H1 (cell line): ENCODE measurements around the gene PIM2. TPM values are rescaled to one million over a fixed set of nuclear protein-coding genes. Genes with fewer than 3 reads are reported as not detected.

ENCODE experiments used
- ASH2L ChIP-seq: fragments of 200-600, 300-600 bp; sonication (generic); IDR thresholded peaks from one replicate; pipeline ENCODE4 v1.7.1; 2017; ENCODE audit warnings: low read length
- CBX5 ChIP-seq: fragments of 300-800, 300-1000 bp; sonication (generic); IDR thresholded peaks from 2 replicates; pipeline ENCODE4 v1.7.1; 2016; ENCODE audit warnings: antibody characterized with exemption, low read length, low read depth
- CHD1 ChIP-seq: IDR thresholded peaks from 2 replicates; pipeline ENCODE4 v1.6.1; 2012; ENCODE audit warnings: low read depth, low read length, improper control_type of control experiment
- EP300 ChIP-seq, 2 experiments: IDR thresholded peaks; 1 replicate in 1 of 2; 2 replicates in 1 of 2; pipeline ENCODE4 v1.6.1; 2011 to 2012; ENCODE audit warnings: low read depth in 2 of 2, low read length in 2 of 2, mild to moderate bottlenecking in 2 of 2, borderline replicate concordance in 1 of 2, inconsistent platforms in 1 of 2, moderate library complexity in 1 of 2
- JUN ChIP-seq: IDR thresholded peaks from 2 replicates; pipeline ENCODE4 v1.6.1; 2011; ENCODE audit warnings: low read depth, mild to moderate bottlenecking, improper control_type of control experiment, low read length
- JUND ChIP-seq: IDR thresholded peaks from 2 replicates; pipeline ENCODE4 v1.6.1; 2011; ENCODE audit warnings: mild to moderate bottlenecking, improper control_type of control experiment, low read length
- PHF8 ChIP-seq: fragments of 200-600 bp; sonication (generic); conservative IDR thresholded peaks from 2 replicates; pipeline ENCODE4 v1.7.1; 2012; ENCODE audit warnings: low read depth, mild to moderate bottlenecking, inconsistent platforms, low read length, moderate library complexity
- POLR2A ChIP-seq, 2 experiments: IDR thresholded peaks; 1 replicate in 1 of 2; 2 replicates in 1 of 2; pipeline ENCODE4 v1.6.1; 2011; ENCODE audit warnings: low read depth in 2 of 2, low read length in 2 of 2, mild to moderate bottlenecking in 2 of 2; ENCODE audit errors: control extremely low read depth in 1 of 2
- RNF2 ChIP-seq: fragments of 200-900, 300-1000 bp; sonication (generic); IDR thresholded peaks from 2 replicates; pipeline ENCODE4 v1.7.1; 2016; ENCODE audit warnings: borderline replicate concordance, low read depth, mild to moderate bottlenecking, antibody characterized with exemption, low read length; ENCODE audit not compliant: poor library complexity, severe bottlenecking; ENCODE audit errors: missing control alignments
- SIN3A ChIP-seq, 2 experiments: IDR thresholded peaks in 1 of 2; conservative IDR thresholded peaks in 1 of 2; 2 replicates each; pipeline ENCODE4 v1.6.1; 2011 to 2012; ENCODE audit warnings: low read length in 2 of 2, improper control_type of control experiment in 1 of 2, low read depth in 1 of 2, mild to moderate bottlenecking in 1 of 2
- SIX5 ChIP-seq: IDR thresholded peaks from 2 replicates; pipeline ENCODE4 v1.6.1; 2011; ENCODE audit warnings: mild to moderate bottlenecking, low read depth, low read length
- SP1 ChIP-seq: IDR thresholded peaks from 2 replicates; pipeline ENCODE4 v1.6.1; 2011; ENCODE audit warnings: low read depth, low read length
- TAF1 ChIP-seq: IDR thresholded peaks from 2 replicates; pipeline ENCODE4 v1.6.1; 2011; ENCODE audit warnings: mild to moderate bottlenecking, low read depth, low read length
- TAF7 ChIP-seq: optimal IDR thresholded peaks from 2 replicates; pipeline ENCODE3; 2011; ENCODE audit warnings: low read depth, mild to moderate bottlenecking, inconsistent platforms, low read length, moderate library complexity, borderline replicate concordance
- TCF12 ChIP-seq: IDR thresholded peaks from 2 replicates; pipeline ENCODE4 v1.6.1; 2011; ENCODE audit warnings: low read depth, mild to moderate bottlenecking, low read length
- polyA plus RNA-seq, 7 experiments: library from polyadenylated mRNA; depleted of rRNA in 3 of 7; stranded (reverse) in 5 of 7; unstranded in 2 of 7; fragments of >200 nt in 5 of 7; fragments of 200-250 nt in 2 of 7; gene quantifications; 1 replicate in 5 of 7; 2 replicates in 1 of 7; 4 replicates in 1 of 7; pipeline versions ENCODE4 v1.2.1 to v1.2.3, GENCODE V29; 2011 to 2013; ENCODE audit warnings: missing spikeins in 2 of 7, mixed read lengths in 2 of 7
- total RNA-seq: library from RNA; stranded (reverse); fragmentation: NEBNext Ultra II Directional; extraction: Animal tissue kit (Norgen Biotek cat#: 25700); gene quantifications from 2 replicates; pipeline ENCODE4 v1.2.1, GENCODE V29; 2021
- TF ChIP-seq, protein P1 (sequence below): IDR thresholded peaks from 2 replicates; pipeline ENCODE4 v1.6.1; 2012; ENCODE audit warnings: inconsistent platforms

PIM2 gene
- total and polyA plus RNA-seq, 2 of the 8 experiments (the other 6 are each of a cell fraction or from before 2014, with no cell fraction given) = 180 to 203 TPM

DNA sequence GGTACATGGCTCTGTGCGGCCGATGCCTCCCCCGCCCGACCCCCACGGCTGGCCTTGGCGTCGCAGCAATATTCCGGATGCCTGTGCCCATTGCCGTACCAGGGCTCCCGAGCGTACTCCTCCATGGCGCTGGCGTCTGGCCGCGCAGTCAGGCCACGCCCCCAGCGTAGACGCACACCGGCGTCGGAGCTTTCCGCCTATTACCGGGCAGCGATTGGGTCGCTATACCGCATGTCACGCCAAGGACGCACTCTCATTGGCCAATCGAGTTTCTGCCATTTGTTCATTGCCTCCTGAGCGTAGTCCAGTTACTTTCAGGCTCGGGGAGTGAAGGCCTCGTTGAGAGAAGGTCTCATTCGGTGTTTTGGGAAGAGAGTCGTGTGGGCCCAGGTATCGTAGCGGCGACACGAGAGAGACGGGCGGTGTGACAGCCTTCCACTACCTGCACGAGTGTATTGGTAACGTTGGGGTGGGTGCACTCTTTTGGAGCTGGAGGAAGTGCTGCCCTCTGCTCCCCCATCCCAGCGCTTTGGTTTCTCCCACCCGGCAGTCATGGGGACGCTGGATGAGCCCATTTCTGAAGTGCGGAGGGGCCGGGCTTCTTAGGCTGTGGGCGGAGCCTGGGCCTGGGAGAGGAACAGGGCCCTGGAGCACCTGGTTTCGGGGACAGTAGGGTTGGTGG is 21.1 kb downstream of the PIM2 start, which contains the start of the genes PQBP1 and TIMM17B (continued):
- TF ChIP-seq TAF7 = peak; percentile 11
- peak; percentile 71 for TF ChIP-seq PHF8
- no peak for TF ChIP-seq JUN
- no peak for TF ChIP-seq RNF2
- no peak for TF ChIP-seq ASH2L
- 0 out of 2 replicates have a peak, but pooled peaks have one; percentile 23 for TF ChIP-seq TCF12
- TF ChIP-seq, protein P1, sequence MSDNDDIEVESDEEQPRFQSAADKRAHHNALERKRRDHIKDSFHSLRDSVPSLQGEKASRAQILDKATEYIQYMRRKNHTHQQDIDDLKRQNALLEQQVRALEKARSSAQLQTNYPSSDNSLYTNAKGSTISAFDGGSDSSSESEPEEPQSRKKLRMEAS = peak; percentile 42; the same call in 1 of the 2 replicates
- TF ChIP-seq SIX5 = peak; percentile 36
- TF ChIP-seq CHD1 = peak; percentile 87
- peak; percentile 86 for TF ChIP-seq JUND
- TF ChIP-seq SIN3A (conservative IDR thresholded peaks at IDR 0.05 in 1 of 2, IDR thresholded peaks at IDR 0.05 in 1 of 2; ENCODE audit: low read depth in 1 of 2, low read length in 2 of 2) = 0 out of 4 replicates have a peak, but pooled peaks of 1 of the 2 experiments have one; percentile 34
- TF ChIP-seq SP1 = peak; percentile 54
- TF ChIP-seq TAF1 = peak; percentile 57
- TF ChIP-seq POLR2A (IDR thresholded peaks at IDR 0.05; ENCODE audit: control extremely low read depth in 1 of 2, low read depth in 2 of 2, low read length in 2 of 2) = peak in 1 of 2 experiments; percentile 67; a peak in 1 of 3 replicates
- TF ChIP-seq CBX5 = no peak
- peak in 1 of 2 experiments; percentile 98; a peak in 2 of 3 replicates for TF ChIP-seq EP300 (IDR thresholded peaks at IDR 0.05; ENCODE audit: borderline replicate concordance in 1 of 2, low read depth in 2 of 2, low read length in 2 of 2)
- TF ChIP-seq, all 59 proteins: peak for 17
